ENCODE results near the gene CAMK1D.

CAMK1D gene

DNA sequence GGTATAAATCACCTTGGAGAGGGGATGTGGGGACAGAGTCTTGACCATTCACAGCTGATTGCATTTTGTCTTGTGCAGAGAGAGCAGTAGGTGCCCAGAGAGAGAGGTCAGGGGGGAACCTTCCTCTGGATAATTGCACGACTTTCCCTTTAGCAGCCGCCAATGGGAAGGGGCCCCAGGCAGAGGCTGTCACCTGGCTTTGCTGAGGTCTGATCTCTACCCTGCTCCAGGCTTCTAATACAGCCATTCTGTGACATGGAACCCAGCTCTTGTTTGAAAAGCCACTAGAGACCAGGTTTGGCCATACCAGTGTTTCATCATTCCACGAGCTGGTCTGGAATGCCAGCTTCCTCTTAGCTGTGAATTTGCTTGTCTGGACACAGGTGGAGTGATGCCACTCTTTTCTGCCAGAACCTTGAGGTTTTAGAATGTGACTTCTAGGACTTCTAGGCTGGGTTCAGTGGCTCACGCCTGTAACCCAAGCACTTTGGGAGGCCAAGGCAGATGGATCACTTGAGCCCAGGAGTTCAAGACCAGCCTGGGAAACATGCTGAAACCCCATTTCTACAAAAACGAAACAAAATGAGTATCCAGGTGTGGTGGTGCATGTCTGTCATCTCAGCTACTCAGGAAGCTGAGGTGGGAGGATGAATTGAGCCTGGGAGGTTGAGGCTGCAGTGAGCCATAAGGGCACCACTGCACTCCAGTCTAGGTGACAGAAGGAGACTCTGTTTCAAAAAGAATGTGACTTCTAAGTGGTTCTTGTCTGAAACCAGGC, 159.9 kb downstream of the CAMK1D start:
- TF ChIP-seq, protein P1, sequence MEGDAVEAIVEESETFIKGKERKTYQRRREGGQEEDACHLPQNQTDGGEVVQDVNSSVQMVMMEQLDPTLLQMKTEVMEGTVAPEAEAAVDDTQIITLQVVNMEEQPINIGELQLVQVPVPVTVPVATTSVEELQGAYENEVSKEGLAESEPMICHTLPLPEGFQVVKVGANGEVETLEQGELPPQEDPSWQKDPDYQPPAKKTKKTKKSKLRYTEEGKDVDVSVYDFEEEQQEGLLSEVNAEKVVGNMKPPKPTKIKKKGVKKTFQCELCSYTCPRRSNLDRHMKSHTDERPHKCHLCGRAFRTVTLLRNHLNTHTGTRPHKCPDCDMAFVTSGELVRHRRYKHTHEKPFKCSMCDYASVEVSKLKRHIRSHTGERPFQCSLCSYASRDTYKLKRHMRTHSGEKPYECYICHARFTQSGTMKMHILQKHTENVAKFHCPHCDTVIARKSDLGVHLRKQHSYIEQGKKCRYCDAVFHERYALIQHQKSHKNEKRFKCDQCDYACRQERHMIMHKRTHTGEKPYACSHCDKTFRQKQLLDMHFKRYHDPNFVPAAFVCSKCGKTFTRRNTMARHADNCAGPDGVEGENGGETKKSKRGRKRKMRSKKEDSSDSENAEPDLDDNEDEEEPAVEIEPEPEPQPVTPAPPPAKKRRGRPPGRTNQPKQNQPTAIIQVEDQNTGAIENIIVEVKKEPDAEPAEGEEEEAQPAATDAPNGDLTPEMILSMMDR (conservative IDR thresholded peaks at IDR 0.05; ENCODE audit: low read depth, low read length), result no peak
- no peak for DNase-seq (ENCODE audit: low read depth)
- H3K4me3 ChIP-seq (ENCODE audit: low read length), result no peak overlapping the region

DNA sequence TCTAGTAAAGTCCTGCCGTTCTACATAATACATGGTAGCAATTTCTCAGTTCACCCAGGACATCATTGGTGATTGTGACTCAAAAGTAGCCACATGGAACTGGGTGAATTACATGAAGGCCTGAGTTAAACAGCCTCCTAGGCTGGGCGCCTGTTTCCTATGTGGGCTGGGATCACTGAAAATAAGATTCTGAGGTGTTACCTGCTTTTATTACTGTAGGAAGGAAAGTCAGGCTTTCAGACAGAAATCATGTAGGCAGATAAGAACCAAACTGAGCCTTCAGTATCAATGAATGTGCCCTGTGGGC, 160.4 kb downstream of the CAMK1D start:
- TF ChIP-seq, protein P1 (conservative IDR thresholded peaks at IDR 0.05; ENCODE audit: low read depth, low read length), result no peak
- no peak for DNase-seq (ENCODE audit: low read depth)
- no peak overlapping the region for H3K4me3 ChIP-seq (ENCODE audit: low read length)

DNA sequence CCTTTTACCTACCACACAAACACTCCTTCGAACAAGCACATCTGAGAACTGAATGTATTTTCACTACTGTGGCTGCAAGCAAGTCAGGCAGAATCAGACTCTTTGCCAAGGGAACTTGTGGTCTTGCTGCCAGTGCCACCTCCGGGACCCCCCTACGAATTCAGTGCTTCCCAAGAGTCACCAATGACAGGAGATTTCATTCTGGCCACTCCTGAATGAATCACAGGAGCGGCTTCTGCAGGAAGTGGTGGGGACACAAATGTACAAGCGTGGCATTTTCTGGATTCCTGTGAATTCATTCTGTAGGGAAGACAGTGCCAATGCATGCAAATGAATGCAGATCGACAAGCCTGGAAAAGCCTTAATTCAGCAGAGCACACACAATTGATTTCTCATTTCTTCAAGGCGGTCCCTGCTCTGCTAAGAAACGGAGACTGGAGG, 161.2 kb downstream of the CAMK1D start:
- TF ChIP-seq, protein P1 (conservative IDR thresholded peaks at IDR 0.05; ENCODE audit: low read depth, low read length), result no peak
- no peak for DNase-seq (ENCODE audit: low read depth)
- H3K4me3 ChIP-seq (ENCODE audit: low read length), result no peak overlapping the region

DNA sequence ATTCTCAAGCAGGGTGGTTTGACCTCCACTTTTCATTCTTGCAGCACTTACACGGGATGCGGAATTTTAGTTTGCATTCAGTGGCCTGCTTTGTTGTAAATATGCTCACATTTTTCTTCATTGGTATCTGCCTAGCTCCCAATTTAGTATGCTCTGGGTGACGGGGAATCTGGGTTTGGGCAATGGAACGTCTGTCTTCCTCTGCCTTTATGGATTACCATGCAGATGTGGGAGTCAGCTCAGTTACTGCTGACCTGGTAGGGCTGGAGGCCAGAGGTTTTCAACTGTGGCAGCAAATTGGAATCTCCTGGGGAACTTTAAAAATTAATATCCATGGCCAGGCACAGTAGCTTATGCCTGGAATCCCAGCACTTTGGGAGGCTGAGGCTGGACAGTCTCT, 161.6 kb downstream of the CAMK1D start:
- DNase-seq (ENCODE audit: low read depth), result no peak
- no peak overlapping the region for H3K4me3 ChIP-seq (ENCODE audit: low read length)
- TF ChIP-seq, protein P1 (conservative IDR thresholded peaks at IDR 0.05; ENCODE audit: low read depth, low read length), result no peak

DNA sequence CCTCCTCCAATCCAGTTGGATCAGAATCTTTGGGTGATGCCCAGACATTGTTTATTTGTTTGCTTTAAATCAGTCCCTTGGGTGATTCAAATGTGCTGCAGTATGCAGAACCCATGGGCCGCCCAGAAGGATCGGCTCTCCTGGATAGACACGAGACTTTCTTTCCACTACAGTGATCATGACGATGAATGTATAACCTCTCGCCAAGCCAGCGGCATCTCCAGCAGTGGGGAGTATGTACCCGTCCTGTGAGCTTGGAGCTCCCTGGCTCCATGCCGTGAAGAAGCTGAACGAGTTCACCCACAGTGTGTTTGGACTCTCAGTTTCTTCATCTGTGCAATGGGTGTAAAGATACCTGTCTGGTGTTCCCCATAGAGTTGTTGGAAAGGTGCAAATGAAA, 162.3 kb downstream of the CAMK1D start:
- no peak overlapping the region for H3K4me3 ChIP-seq (ENCODE audit: low read length)
- TF ChIP-seq, protein P1 (conservative IDR thresholded peaks at IDR 0.05; ENCODE audit: low read depth, low read length), result no peak
- no peak for DNase-seq (ENCODE audit: low read depth)

DNA sequence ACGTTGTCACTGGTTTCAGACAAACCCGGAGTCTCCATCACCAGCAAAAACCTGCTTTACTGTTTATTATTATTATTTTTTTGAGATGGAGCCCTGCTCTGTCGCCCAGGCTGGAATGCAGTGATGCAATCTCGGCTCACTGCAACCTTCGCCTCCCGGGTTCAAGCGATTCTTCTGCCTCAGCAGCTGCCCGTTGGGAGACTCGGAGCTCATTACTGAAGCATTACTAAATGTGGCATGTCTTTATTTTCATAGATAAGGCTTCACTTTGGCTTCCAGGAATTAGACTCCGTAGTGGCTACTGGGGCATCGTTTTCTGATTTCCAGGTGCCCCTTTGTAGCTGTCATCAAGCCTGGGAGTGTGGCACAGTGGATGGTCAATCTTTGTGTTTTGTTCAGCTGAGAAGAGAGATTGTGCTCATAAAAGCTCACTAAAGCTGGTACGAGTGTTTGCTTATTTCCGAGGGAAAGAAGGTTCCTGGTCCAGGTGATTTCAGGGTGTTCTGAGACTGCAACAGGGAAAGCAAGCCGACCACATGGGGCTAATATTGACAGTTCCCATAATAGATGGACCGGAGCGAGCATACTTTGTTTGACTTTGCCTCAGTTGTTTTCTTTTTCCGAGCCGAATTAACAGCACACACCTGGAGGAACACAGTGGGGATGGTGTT, 163.1 kb downstream of the CAMK1D start:
- H3K4me3 ChIP-seq (ENCODE audit: low read length), result no peak overlapping the region
- no peak for DNase-seq (ENCODE audit: low read depth)
- TF ChIP-seq, protein P1 (conservative IDR thresholded peaks at IDR 0.05; ENCODE audit: low read depth, low read length), result no peak

DNA sequence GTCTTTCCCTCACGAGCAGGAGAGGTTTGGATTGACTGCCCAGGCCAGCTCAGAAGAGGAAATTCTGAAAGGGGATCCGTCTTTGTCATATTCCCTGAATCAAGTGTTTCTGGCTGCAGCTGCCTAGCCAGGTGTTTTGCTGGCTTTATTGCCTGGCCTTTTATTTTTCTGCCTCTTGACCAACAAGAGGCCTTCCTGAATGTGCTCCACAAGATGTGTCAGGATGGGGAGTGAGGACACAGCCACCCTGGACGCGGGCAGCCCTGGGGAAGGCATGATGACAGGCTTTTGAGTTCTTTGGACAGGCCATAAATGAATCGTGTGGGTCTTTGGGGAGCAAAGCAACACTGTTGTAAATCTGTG, 163.6 kb downstream of the CAMK1D start:
- DNase-seq (ENCODE audit: low read depth), result no peak
- no peak overlapping the region for H3K4me3 ChIP-seq (ENCODE audit: low read length)
- TF ChIP-seq, protein P1 (conservative IDR thresholded peaks at IDR 0.05; ENCODE audit: low read depth, low read length), result no peak
